ENCODE results near the gene UST. TPM values are rescaled to one million over a fixed set of nuclear protein-coding genes. Genes with fewer than 3 reads are reported as not detected.

UST gene
- total RNA-seq, 2 donors from 2014 or later = 1.1 to 2.7 TPM

GRCh38 chr6:149065658-149066556 is 319.1 kb downstream of the UST start:
- Histone ChIP-seq H3K4me3 (no peak overlapping the region), H3K27me3 (no peaks in the 10 kb centered on the region), H3K4me1 (peaks cover 3% of the 10 kb centered on the region), H3K9ac (ENCODE audit: low read depth in 2 of 2, low read length in 2 of 2) (peak overlapping the region in 1 of 2 donors; percentile 25), H3K27ac (no peak overlapping the region), H3K36me3 (no peaks in the 10 kb centered on the region), H3K9me3 (no peaks in the 10 kb centered on the region)
- no peak for DNase-seq
- TF ChIP-seq CTCF (IDR thresholded peaks at IDR 0.05) = no peak
- intact Hi-C loops (cut with DNase I) = no loop called here

GRCh38 chr6:149071997-149072396 is 325.2 kb downstream of the UST start:
- Histone ChIP-seq H3K27ac (no peak overlapping the region), H3K36me3 (no peaks in the 10 kb centered on the region), H3K4me3 (no peak overlapping the region), H3K9me3 (no peaks in the 10 kb centered on the region), H3K9ac (ENCODE audit: low read depth in 2 of 2, low read length in 2 of 2) (no peak overlapping the region), H3K4me1 (peaks cover 3% of the 10 kb centered on the region), H3K27me3 (no peaks in the 10 kb centered on the region)
- intact Hi-C loops (cut with DNase I) = no loop called here
- no peak for TF ChIP-seq CTCF (IDR thresholded peaks at IDR 0.05)
- no peak for DNase-seq

GRCh38 chr6:149074832-149075258 is 328.0 kb downstream of the UST start:
- no peak for DNase-seq
- Histone ChIP-seq H3K27ac (no peak overlapping the region), H3K4me1 (peaks cover 3% of the 10 kb centered on the region), H3K4me3 (no peak overlapping the region), H3K36me3 (no peaks in the 10 kb centered on the region), H3K9ac (ENCODE audit: low read depth in 2 of 2, low read length in 2 of 2) (no peak overlapping the region), H3K27me3 (no peaks in the 10 kb centered on the region), H3K9me3 (no peaks in the 10 kb centered on the region)
- no peak for TF ChIP-seq CTCF (IDR thresholded peaks at IDR 0.05)
- intact Hi-C loops (cut with DNase I) = no loop called here

GRCh38 chr6:149075616-149076354 is 329.0 kb downstream of the UST start:
- no peak overlapping the region for H3K27ac ChIP-seq
- intact Hi-C loops (cut with DNase I) = no loop called here

More at GRCh38 chr6:149075616-149076354, 329.0 kb downstream of the UST start:
- no peak overlapping the region for H3K9ac ChIP-seq (ENCODE audit: low read depth in 2 of 2, low read length in 2 of 2)
- no peaks in the 10 kb centered on the region for H3K36me3 ChIP-seq
- H3K9me3 ChIP-seq = no peaks in the 10 kb centered on the region
- no peak overlapping the region for H3K4me3 ChIP-seq
- no peak for DNase-seq
- no peak for TF ChIP-seq CTCF (IDR thresholded peaks at IDR 0.05)
- no peaks in the 10 kb centered on the region for H3K27me3 ChIP-seq
- peaks cover 3% of the 10 kb centered on the region for H3K4me1 ChIP-seq
